GF-D8 (cell line): Measurements from ENCODE around the gene IKBKG.
"Not testable (repeated sequence)": the region's sequence is repeated elsewhere in the genome, so short reads cannot be mapped to it uniquely, and the experiment has no call there.

ENCODE experiments used
- DNase-seq: peaks from one replicate; lab custom pipeline; 2025; lab: John Stamatoyannopoulos, UW

The IKBKG gene

GRCh38 chrX:154547245-154548027, at the start of gene IKBKG:
Gene IKBKG, plus strand, starts transcription at chrX:154547620. Its CDS starts 4,383 bp downstream, at chrX:154552003.
- peak; percentile 63 for DNase-seq

GRCh38 chrX:154501423-154501822, 46.0 kb upstream of the IKBKG start:
- DNase-seq = not testable (repeated sequence)

- DNase-seq = no peak
Measured at GRCh38 chrX:154502098-154502497, 45.3 kb upstream of the IKBKG start.

GRCh38 chrX:154502989-154503388, 44.4 kb upstream of the IKBKG start:
- no peak for DNase-seq

GRCh38 chrX:154505734-154506133, 41.7 kb upstream of the IKBKG start:
- DNase-seq = no peak

GRCh38 chrX:154506483-154507332, 40.7 kb upstream of the IKBKG start:
- no peak for DNase-seq

- DNase-seq = no peak
Measured at GRCh38 chrX:154507673-154508383, 39.6 kb upstream of the IKBKG start.

- DNase-seq = no peak
Measured at GRCh38 chrX:154508384-154508745, 39.1 kb upstream of the IKBKG start.

GRCh38 chrX:154509455-154509854, 38.0 kb upstream of the IKBKG start:
- DNase-seq = no peak

- no peak for DNase-seq
Measured at GRCh38 chrX:154511761-154512160, 35.7 kb upstream of the IKBKG start.

GRCh38 chrX:154512879-154513553, 34.4 kb upstream of the IKBKG start:
- no peak for DNase-seq

- no peak for DNase-seq
Measured at GRCh38 chrX:154513716-154514115, 33.7 kb upstream of the IKBKG start.

GRCh38 chrX:154515090-154515965, 32.1 kb upstream of the IKBKG start:
- no peak for DNase-seq

- peak; percentile 42 for DNase-seq
Measured at GRCh38 chrX:154515966-154516655, 31.3 kb upstream of the IKBKG start, which contains the start of gene FAM3A. Gene FAM3A, minus strand, starts transcription at chrX:154516232. Its CDS starts 460 bp downstream, at chrX:154515772.

- no peak for DNase-seq
Measured at GRCh38 chrX:154516656-154517100, 30.7 kb upstream of the IKBKG start.

- DNase-seq = no peak
Measured at GRCh38 chrX:154517101-154517781, 30.2 kb upstream of the IKBKG start.

GRCh38 chrX:154519389-154519788, 28.0 kb upstream of the IKBKG start:
- no peak for DNase-seq

- no peak for DNase-seq
Measured at GRCh38 chrX:154525606-154526490, 21.6 kb upstream of the IKBKG start.
